Peyer's patch (tissue), 4 donors: ENCODE measurements around the gene SRPRB. TPM values are rescaled to one million over a fixed set of nuclear protein-coding genes. Genes with fewer than 3 reads are reported as not detected.

Source experiments
- DNase-seq, 3 donors: peaks; one replicate each; pipeline ENCODE4 v3.0.0-alpha.2; 2017 to 2019
- H3K27ac ChIP-seq, 4 donors: fragments of 200-600 bp; sonication (generic); one replicate each; pipeline ENCODE4 v1.5.1; 2016 to 2019
- H3K27me3 ChIP-seq, 2 donors: fragments of 200-600 bp; sonication (generic); one replicate each; pipeline ENCODE4 v1.5.1; 2019
- H3K36me3 ChIP-seq, 3 donors: fragments of 200-600 bp; sonication (generic); one replicate each; pipeline ENCODE4 v1.5.1; 2016 to 2019
- H3K4me1 ChIP-seq, 4 donors: fragments of 200-600 bp; sonication (generic); one replicate each; pipeline ENCODE4 v1.5.1; 2016 to 2019
- H3K4me3 ChIP-seq, 4 donors: fragments of 200-600 bp; sonication (generic); 1 replicate in 3 of 4; 2 replicates in 1 of 4; pipeline ENCODE4 v1.5.1; 2016 to 2019; ENCODE audit warnings: mild to moderate bottlenecking in 1 of 4
- H3K9me3 ChIP-seq, 4 donors: fragments of 200-600 bp; sonication (generic); one replicate each; pipeline ENCODE4 v1.5.1; 2016 to 2019; ENCODE audit warnings: mild to moderate bottlenecking in 1 of 4
- POLR2A ChIP-seq, 2 donors: fragments of 450-650 bp; IDR thresholded peaks; one replicate each; pipeline ENCODE4 v1.5.1; 2017; ENCODE audit warnings: antibody characterized with exemption in 2 of 2, mild to moderate bottlenecking in 2 of 2, moderate library complexity in 2 of 2
- total RNA-seq, 4 donors: library from RNA; depleted of rRNA; stranded (reverse); fragments of >200 nt; gene quantifications; one replicate each; pipeline ENCODE4 v1.1.0, GENCODE V29; 2016
- TF ChIP-seq, protein P1 (sequence below), 6 experiments: fragments of 450-650 bp in 4 of 6; fragments of 200-600 bp in 2 of 6; sonication (generic) in 1 of 6; IDR thresholded peaks; one replicate each; pipeline ENCODE4 v1.5.1; 2017 to 2019; ENCODE audit warnings: antibody characterized with exemption in 6 of 6, mild to moderate bottlenecking in 3 of 6, moderate library complexity in 1 of 6

SRPRB gene
- total RNA-seq, 4 donors from 2014 or later: 5.0 to 15.6 (median 10.1) TPM

GRCh38 chr3:133781570-133781969 lies 24.0 kb upstream of the SRPRB start:
- Histone ChIP-seq H3K4me1 (no peaks in the 10 kb centered on the region), H3K27ac (no peak overlapping the region), H3K36me3 (no peaks in the 10 kb centered on the region), H3K4me3 (no peak overlapping the region), H3K27me3 (no peaks in the 10 kb centered on the region), H3K9me3 (no peaks in the 10 kb centered on the region)
- TF ChIP-seq, protein P1, sequence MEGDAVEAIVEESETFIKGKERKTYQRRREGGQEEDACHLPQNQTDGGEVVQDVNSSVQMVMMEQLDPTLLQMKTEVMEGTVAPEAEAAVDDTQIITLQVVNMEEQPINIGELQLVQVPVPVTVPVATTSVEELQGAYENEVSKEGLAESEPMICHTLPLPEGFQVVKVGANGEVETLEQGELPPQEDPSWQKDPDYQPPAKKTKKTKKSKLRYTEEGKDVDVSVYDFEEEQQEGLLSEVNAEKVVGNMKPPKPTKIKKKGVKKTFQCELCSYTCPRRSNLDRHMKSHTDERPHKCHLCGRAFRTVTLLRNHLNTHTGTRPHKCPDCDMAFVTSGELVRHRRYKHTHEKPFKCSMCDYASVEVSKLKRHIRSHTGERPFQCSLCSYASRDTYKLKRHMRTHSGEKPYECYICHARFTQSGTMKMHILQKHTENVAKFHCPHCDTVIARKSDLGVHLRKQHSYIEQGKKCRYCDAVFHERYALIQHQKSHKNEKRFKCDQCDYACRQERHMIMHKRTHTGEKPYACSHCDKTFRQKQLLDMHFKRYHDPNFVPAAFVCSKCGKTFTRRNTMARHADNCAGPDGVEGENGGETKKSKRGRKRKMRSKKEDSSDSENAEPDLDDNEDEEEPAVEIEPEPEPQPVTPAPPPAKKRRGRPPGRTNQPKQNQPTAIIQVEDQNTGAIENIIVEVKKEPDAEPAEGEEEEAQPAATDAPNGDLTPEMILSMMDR (IDR thresholded peaks at IDR 0.05): no peak
- TF ChIP-seq POLR2A (IDR thresholded peaks at IDR 0.05): no peak
- no peak for DNase-seq

DNA sequence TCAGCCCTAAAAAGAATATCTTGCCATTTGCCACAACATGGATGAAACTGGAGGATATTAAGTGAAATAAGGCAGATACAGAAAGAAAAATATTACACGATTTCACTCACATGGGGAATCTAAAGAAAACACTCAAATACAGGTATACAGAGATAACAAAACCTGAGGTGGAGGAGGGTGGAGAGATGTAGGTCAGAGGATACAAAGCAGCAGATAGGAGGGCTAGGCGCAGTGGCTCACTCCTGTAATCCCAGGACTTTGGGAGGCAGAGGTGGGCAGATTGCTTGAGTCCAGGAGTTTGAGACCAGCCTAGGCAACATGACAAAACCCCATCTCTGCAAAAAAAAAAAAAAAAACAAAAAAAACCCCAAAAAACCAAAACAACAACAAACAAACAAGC lies 23.2 kb upstream of the SRPRB start:
- Histone ChIP-seq H3K4me3 (no peak overlapping the region), H3K27ac (no peak overlapping the region), H3K36me3 (no peaks in the 10 kb centered on the region), H3K27me3 (no peaks in the 10 kb centered on the region), H3K4me1 (no peaks in the 10 kb centered on the region), H3K9me3 (no peaks in the 10 kb centered on the region)
- no peak for DNase-seq
- TF ChIP-seq, protein P1 (IDR thresholded peaks at IDR 0.05): no peak
- no peak for TF ChIP-seq POLR2A (IDR thresholded peaks at IDR 0.05)

DNA sequence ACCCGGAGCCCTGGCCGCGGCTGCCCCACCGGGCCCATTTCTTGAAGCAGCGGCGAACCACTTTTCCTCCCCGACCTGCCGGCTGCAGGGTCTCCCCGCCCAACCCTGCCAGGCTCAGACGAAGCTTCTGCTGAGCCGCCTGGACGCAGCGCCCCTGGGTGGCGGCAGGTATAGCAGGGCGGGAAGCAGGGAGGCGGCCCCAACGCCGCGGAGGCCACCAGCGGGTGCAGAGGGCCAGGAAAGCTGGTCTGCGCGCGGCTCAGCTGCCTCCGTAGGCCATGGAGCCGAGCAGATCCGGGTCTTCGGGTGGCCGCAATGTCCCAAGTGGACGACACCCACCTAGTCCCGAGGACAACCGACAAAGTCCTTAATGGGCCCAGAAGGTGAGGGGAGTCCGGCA lies 21.9 kb upstream of the SRPRB start:
- TF ChIP-seq, protein P1 (IDR thresholded peaks at IDR 0.05): no peak
- no peak for TF ChIP-seq POLR2A (IDR thresholded peaks at IDR 0.05)
- Histone ChIP-seq H3K4me3 (no peak overlapping the region), H3K4me1 (no peaks in the 10 kb centered on the region), H3K36me3 (no peaks in the 10 kb centered on the region), H3K27me3 (no peaks in the 10 kb centered on the region), H3K27ac (no peak overlapping the region), H3K9me3 (no peaks in the 10 kb centered on the region)
- DNase-seq: no peak

DNA sequence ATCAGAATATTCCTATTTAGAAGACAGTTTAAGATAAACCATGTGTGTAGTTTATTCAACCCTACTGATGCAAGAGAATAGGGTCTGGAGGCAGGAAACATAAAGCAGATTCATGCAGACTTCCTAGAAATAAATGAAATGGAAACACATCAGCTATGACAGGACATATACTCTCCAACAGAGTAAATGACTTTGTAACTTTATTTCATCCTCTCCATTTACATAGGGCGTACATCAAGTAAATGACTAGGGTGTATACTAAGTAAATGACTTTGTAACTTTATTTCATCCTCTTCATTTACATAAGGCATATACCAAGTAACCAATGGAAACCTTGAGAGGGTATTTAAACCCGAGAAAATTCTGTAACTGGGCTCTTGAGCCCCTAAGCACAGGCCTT lies 17.6 kb upstream of the SRPRB start:
- H3K4me3 ChIP-seq: no peak overlapping the region

GRCh38 chr3:133792171-133792763 lies 13.3 kb upstream of the SRPRB start:
- Histone ChIP-seq H3K9me3 (peaks cover 0 to 9% (median 1%) of the 10 kb centered on the region in 4 donors), H3K27me3 (no peaks in the 10 kb centered on the region), H3K4me1 (no peaks in the 10 kb centered on the region), H3K4me3 (no peak overlapping the region), H3K36me3 (no peaks in the 10 kb centered on the region), H3K27ac (no peak overlapping the region)
- no peak for TF ChIP-seq POLR2A (IDR thresholded peaks at IDR 0.05)
- TF ChIP-seq, protein P1 (IDR thresholded peaks at IDR 0.05): no peak
- DNase-seq: no peak

More for the DNA sequence above, 17.6 kb upstream of the SRPRB start:
- peaks cover 0 to 9% (median 1%) of the 10 kb centered on the region in 4 donors for H3K9me3 ChIP-seq
- TF ChIP-seq, protein P1 (IDR thresholded peaks at IDR 0.05): no peak
- TF ChIP-seq POLR2A (IDR thresholded peaks at IDR 0.05): no peak
- no peak for DNase-seq
- H3K27ac ChIP-seq: no peak overlapping the region
- no peaks in the 10 kb centered on the region for H3K27me3 ChIP-seq
- no peaks in the 10 kb centered on the region for H3K36me3 ChIP-seq
- no peaks in the 10 kb centered on the region for H3K4me1 ChIP-seq
